Measurements from ENCODE around the gene PRTN3. TPM values are rescaled to one million over a fixed set of nuclear protein-coding genes. Genes with fewer than 3 reads are reported as not detected.

PRTN3 gene
- total RNA-seq, 1 experiment from 2014 or later: not detected

GRCh38 chr19:858284-858683 is 17.5 kb downstream of the PRTN3 start:
- H3F3A ChIP-seq (ENCODE audit: insufficient read depth, low read depth): peaks cover 27% of the 10 kb centered on the region
- no peaks in the 10 kb centered on the region for H3K36me3 ChIP-seq (ENCODE audit: low read depth)
- no peak overlapping the region for H3K4me3 ChIP-seq
- H3K27me3 ChIP-seq (ENCODE audit: insufficient read depth, low read depth): no peaks in the 10 kb centered on the region
- POLR2A ChIA-PET (ENCODE audit: unreplicated experiment): no interaction called here
- no peak overlapping the region for H2AFZ ChIP-seq
- H3K27ac ChIP-seq: no peak overlapping the region
- H3K9me3 ChIP-seq (ENCODE audit: insufficient read depth, low read depth): no peaks in the 10 kb centered on the region
- DNase-seq: no peak
- no peaks in the 10 kb centered on the region for H4K20me1 ChIP-seq (ENCODE audit: insufficient read depth)
- peaks cover 12% of the 10 kb centered on the region for H3K4me1 ChIP-seq (replicated peaks; ENCODE audit: insufficient read depth)
- BruUV-seq (replicated peaks): no TSS peak
- intact Hi-C loops (cut with micrococcal nuclease; ENCODE audit: unreplicated experiment): loop anchor here (10.0 kb wide), 1 partner anchor 127 kb away; the partner anchor contains the start of gene WDR18
- CTCF ChIA-PET: interaction anchor here (0.7 kb wide), 1 partner anchor 304 kb away, joined by 5 read pairs; no protein-coding TSS in a partner anchor
- H3K9me2 ChIP-seq (ENCODE audit: insufficient read depth): no peaks in the 10 kb centered on the region
- no peak overlapping the region for H3K4me2 ChIP-seq
- TF ChIP-seq CTCF (conservative IDR thresholded peaks at IDR 0.05) (no peak), EZH2 (IDR thresholded peaks at IDR 0.05; ENCODE audit: low read depth) (no peak)
- H3K79me2 ChIP-seq (ENCODE audit: low read depth): no peaks in the 10 kb centered on the region

- Histone ChIP-seq H3K4me2 (peak within 1 kb of the TSS; percentile 46), H3K9me2 (ENCODE audit: insufficient read depth) (no peaks in the 10 kb centered on the region), H3K9me3 (ENCODE audit: insufficient read depth, low read depth) (no peaks in the 10 kb centered on the region), H4K20me1 (ENCODE audit: insufficient read depth) (no peaks in the 10 kb centered on the region), H3K79me2 (ENCODE audit: low read depth) (no peaks in the 10 kb centered on the region), H3K4me3 (peak within 1 kb of the TSS; percentile 28; the same call in 1 of the 2 replicates), H3K27ac (peak within 1 kb of the TSS; percentile 17; the same call in 1 of the 2 replicates), H2AFZ (no peak within 1 kb of the TSS), H3K36me3 (ENCODE audit: low read depth) (no peaks in the 10 kb centered on the region), H3F3A (ENCODE audit: insufficient read depth, low read depth) (peaks cover 34% of the 10 kb centered on the region), H3K4me1 (replicated peaks; ENCODE audit: insufficient read depth) (peaks cover 12% of the 10 kb centered on the region), H3K27me3 (ENCODE audit: insufficient read depth, low read depth) (no peaks in the 10 kb centered on the region)
- intact Hi-C loops (cut with micrococcal nuclease; ENCODE audit: unreplicated experiment): loop anchor here (10.0 kb wide), 1 partner anchor 126 kb away; the partner anchor contains the start of gene WDR18
- TF ChIP-seq EZH2 (IDR thresholded peaks at IDR 0.05; ENCODE audit: low read depth): no peak
- TF ChIP-seq CTCF (conservative IDR thresholded peaks at IDR 0.05): no peak
- POLR2A ChIA-PET (ENCODE audit: unreplicated experiment): no interaction called here
- peak; percentile 55 to 83 for DNase-seq
- CTCF ChIA-PET: interaction anchor here (0.6 to 0.7 kb wide), 3 partner anchors 11 to 304 kb away, joined by 3 to 5 read pairs (median 5); no protein-coding TSS in a partner anchor
- BruUV-seq (replicated peaks): no TSS peak
Measured at GRCh38 chr19:858868-859843, 18.4 kb downstream of the PRTN3 start, which contains the start of gene CFD. TSS of gene CFD (plus strand) at chr19:859664. CDS start at chr19:859690, 26 bp downstream.

DNA sequence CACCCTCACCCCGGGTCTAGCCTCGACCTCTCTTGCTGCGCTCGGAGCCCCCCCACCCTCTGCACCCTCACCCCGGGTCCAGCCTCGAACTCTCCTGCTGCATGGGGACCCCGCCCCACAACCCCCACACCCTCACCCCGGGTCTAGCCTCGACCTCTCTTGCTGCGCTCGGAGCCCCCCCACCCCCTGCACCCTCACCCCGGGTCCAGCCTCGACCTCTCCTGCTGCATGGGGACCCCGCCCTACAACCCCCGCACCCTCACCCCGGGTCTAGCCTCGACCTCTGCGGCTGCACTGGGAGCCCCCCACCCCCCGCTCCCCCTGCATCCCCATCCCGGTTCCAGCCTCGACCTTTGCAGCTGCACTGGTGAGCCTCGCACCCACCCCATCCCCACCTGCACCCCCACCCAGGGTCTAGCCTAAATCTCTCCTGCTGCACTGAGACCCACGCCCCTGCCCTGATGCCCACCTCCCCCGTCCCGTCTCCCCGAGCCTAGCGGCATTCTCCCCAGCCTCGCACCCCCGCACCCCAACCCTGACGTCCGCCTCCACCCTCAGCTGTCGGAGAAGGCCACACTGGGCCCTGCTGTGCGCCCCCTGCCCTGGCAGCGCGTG is 20.4 kb downstream of the PRTN3 start:
- no peak overlapping the region for H3K4me3 ChIP-seq
- H3K27me3 ChIP-seq (ENCODE audit: insufficient read depth, low read depth): no peaks in the 10 kb centered on the region
- H3K4me1 ChIP-seq (replicated peaks; ENCODE audit: insufficient read depth): peaks cover 12% of the 10 kb centered on the region
- H3K4me2 ChIP-seq: no peak overlapping the region
- H3K9me2 ChIP-seq (ENCODE audit: insufficient read depth): no peaks in the 10 kb centered on the region
- no peaks in the 10 kb centered on the region for H3K79me2 ChIP-seq (ENCODE audit: low read depth)
- no peaks in the 10 kb centered on the region for H3K36me3 ChIP-seq (ENCODE audit: low read depth)
- ChIA-PET POLR2A (ENCODE audit: unreplicated experiment) (no interaction called here), CTCF (no interaction called here)
- no peak overlapping the region for H2AFZ ChIP-seq
- no peaks in the 10 kb centered on the region for H3K9me3 ChIP-seq (ENCODE audit: insufficient read depth, low read depth)
- peaks cover 44% of the 10 kb centered on the region for H3F3A ChIP-seq (ENCODE audit: insufficient read depth, low read depth)
- no peaks in the 10 kb centered on the region for H4K20me1 ChIP-seq (ENCODE audit: insufficient read depth)
- DNase-seq: no peak
- TF ChIP-seq CTCF (conservative IDR thresholded peaks at IDR 0.05) (no peak), EZH2 (IDR thresholded peaks at IDR 0.05; ENCODE audit: low read depth) (no peak)
- no TSS peak for BruUV-seq (replicated peaks)
- no peak overlapping the region for H3K27ac ChIP-seq
- intact Hi-C loops (cut with micrococcal nuclease; ENCODE audit: unreplicated experiment): no loop called here
